NCI-H187 (cell line): ENCODE measurements around the gene EVI2A.
"Not testable (repeated sequence)": the region's sequence is repeated elsewhere in the genome, so short reads cannot be mapped to it uniquely, and the experiment has no call there.

Experiments used
- DNase-seq, 2 experiments: peaks; one replicate each; lab custom pipeline; 2025; lab: John Stamatoyannopoulos, UW

EVI2A gene

GRCh38 chr17:31312223-31312622 lies 9.2 kb downstream of the EVI2A start:
- not testable (repeated sequence) for DNase-seq

GRCh38 chr17:31311526-31311925 lies 9.9 kb downstream of the EVI2A start:
- no peak for DNase-seq

- DNase-seq: no peak
Measured at GRCh38 chr17:31310886-31311285, 10.5 kb downstream of the EVI2A start.

- no peak for DNase-seq
Measured at GRCh38 chr17:31310260-31310659, 11.2 kb downstream of the EVI2A start.

- no peak for DNase-seq
Measured at GRCh38 chr17:31309556-31309955, 11.9 kb downstream of the EVI2A start.

GRCh38 chr17:31308372-31309334 lies 12.8 kb downstream of the EVI2A start:
- DNase-seq: no peak

- no peak for DNase-seq
Measured at GRCh38 chr17:31307640-31308039, 13.8 kb downstream of the EVI2A start.

GRCh38 chr17:31299624-31300023 lies 21.8 kb downstream of the EVI2A start:
- DNase-seq: no peak

GRCh38 chr17:31297090-31297489 lies 24.3 kb downstream of the EVI2A start, which contains the start of gene OMG:
OMG (minus strand) TSS chr17:31297239; CDS start chr17:31296331, 908 bp downstream.
- no peak for DNase-seq

GRCh38 chr17:31296142-31296541 lies 25.3 kb downstream of the EVI2A start:
- DNase-seq: no peak

GRCh38 chr17:31295489-31295871 lies 25.9 kb downstream of the EVI2A start:
- DNase-seq: no peak

- no peak for DNase-seq
Measured at GRCh38 chr17:31294820-31295488, 26.5 kb downstream of the EVI2A start.

GRCh38 chr17:31294231-31294630 lies 27.2 kb downstream of the EVI2A start:
- DNase-seq: no peak

- no peak for DNase-seq
Measured at GRCh38 chr17:31293581-31293980, 27.8 kb downstream of the EVI2A start.

GRCh38 chr17:31291820-31292219 lies 29.6 kb downstream of the EVI2A start:
- no peak for DNase-seq

GRCh38 chr17:31289790-31290189 lies 31.6 kb downstream of the EVI2A start:
- DNase-seq: no peak

GRCh38 chr17:31287932-31288331 lies 33.5 kb downstream of the EVI2A start:
- not testable (repeated sequence) for DNase-seq

- no peak for DNase-seq
Measured at GRCh38 chr17:31286587-31286986, 34.8 kb downstream of the EVI2A start.

GRCh38 chr17:31283841-31284240 lies 37.6 kb downstream of the EVI2A start:
- DNase-seq: no peak

GRCh38 chr17:31281061-31281460 lies 40.4 kb downstream of the EVI2A start:
- DNase-seq: no peak

- DNase-seq: no peak
Measured at GRCh38 chr17:31279401-31279800, 42.0 kb downstream of the EVI2A start.

GRCh38 chr17:31275116-31275515 lies 46.3 kb downstream of the EVI2A start:
- no peak for DNase-seq

GRCh38 chr17:31274252-31274651 lies 47.2 kb downstream of the EVI2A start:
- DNase-seq: no peak
